GM19324 (cell line): ENCODE measurements around the gene CLNK.

Experiments used
- ATAC-seq: cut with Tn5 transposase; IDR thresholded peaks from one replicate; pipeline ENCODE4 v1.9.1; 2021; ENCODE audit warnings: mild to moderate bottlenecking, moderate library complexity; ENCODE audit not compliant: unreplicated experiment, low FRiP score

Gene CLNK

GRCh38 chr4:10529291-10530136, 155.1 kb downstream of the CLNK start:
- no peak for ATAC-seq

DNA sequence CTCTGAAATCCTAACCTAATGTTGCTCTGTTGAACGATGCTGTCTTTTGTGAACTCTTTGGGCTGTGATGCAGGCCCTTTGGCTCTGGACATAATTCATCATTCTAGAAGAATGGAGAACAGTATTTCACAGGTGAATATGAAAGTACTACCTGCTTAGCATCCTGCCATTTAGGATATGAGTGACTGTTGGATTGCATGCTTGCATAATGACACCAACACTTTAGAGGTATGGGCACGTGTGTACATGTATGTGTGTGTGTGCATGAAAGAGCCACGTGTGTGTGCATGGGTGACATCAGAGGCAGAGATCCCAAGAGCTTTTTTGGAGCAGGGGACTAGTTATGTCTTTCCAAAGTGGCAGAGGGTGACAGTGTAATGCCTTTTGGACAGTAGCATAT, 157.1 kb downstream of the CLNK start:
- no peak for ATAC-seq

GRCh38 chr4:10526429-10527222, 157.9 kb downstream of the CLNK start:
- no peak for ATAC-seq

GRCh38 chr4:10524196-10524833, 160.3 kb downstream of the CLNK start:
- no peak for ATAC-seq

DNA sequence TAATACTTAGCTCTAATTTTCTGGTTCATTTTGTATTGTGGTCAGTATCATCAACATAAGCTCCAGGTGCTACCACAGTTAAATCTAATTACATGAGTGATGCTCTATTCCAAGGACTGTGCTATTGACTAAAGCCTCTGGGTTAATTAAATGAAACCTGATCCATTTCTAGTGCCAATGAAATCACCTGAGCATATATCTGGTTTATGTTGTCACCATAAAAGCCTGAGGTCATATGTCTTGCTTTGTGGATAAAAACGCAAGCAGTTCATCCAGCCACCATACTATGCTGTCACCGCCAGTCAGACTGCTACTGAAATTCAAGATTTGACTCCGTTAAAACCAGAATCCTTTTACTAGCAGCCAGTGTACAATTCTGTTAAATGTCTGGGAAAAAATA, 163.1 kb downstream of the CLNK start:
- no peak for ATAC-seq

GRCh38 chr4:10509733-10510132, 174.8 kb downstream of the CLNK start:
- no peak for ATAC-seq

DNA sequence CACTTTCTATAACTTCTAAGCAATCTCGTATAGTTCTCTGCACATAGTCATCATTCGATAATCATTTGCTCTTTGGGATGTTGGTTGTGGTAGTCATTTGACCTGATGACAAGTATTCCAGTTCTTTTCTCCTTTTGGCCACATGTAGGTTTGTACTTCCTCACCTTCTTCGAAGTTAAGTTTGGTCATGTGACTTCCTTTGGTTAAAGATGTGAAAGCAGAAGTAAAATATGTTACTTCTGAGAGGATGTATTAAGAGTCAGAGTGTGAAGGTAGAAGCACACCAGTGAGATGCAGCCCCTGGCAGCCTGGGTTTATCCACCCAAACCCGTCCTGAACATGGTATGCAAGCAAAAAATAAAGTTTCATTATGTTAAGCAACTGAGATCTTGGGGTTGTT, 178.5 kb downstream of the CLNK start:
- ATAC-seq, result no peak

- ATAC-seq, result no peak
Observed at GRCh38 chr4:10504570-10505179, 179.9 kb downstream of the CLNK start.

- ATAC-seq, result no peak
Observed at GRCh38 chr4:10502717-10503116, 181.9 kb downstream of the CLNK start.

- no peak for ATAC-seq
Observed at GRCh38 chr4:10500776-10501175, 183.8 kb downstream of the CLNK start.

DNA sequence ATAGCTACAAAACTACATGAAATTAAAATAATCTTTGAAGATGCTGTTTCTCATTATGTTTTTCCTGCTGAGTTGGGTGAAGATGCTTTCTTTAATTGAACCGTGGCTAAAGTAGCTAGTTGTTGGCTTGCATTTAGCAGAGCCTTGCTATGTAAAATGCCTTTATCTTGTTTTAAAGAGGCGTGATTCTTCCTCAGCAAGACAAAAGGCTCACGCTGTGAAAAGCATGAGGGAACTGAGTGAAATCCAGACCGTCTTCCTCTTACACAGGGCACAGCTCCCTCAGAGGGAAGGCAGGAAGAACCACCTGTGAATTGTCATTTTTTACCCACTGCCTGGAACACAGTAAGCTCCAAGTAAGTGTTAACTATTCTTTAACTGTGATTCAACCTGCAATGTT, 188.4 kb downstream of the CLNK start:
- ATAC-seq, result no peak

- ATAC-seq, result no peak
Observed at GRCh38 chr4:10495651-10496050, 188.9 kb downstream of the CLNK start.

DNA sequence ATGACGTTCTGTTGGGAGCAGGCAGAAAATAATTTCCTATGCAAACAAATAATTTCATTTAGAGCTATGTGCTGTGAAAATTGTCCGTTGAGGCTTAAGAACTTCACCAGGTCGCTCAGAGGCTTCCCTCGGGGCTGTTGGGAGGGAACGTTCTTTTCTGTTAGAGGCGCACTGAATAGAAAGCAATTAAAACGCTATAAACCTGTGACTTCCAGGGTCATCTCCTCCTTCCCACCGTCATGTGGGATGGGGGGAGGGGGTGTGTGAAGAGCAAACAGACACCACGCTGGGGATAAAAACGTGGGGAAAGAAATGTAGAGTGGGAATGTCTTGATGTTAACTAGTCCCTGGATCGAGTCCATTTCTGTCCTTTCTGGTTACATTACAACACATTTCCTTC, 192.1 kb downstream of the CLNK start:
- no peak for ATAC-seq

DNA sequence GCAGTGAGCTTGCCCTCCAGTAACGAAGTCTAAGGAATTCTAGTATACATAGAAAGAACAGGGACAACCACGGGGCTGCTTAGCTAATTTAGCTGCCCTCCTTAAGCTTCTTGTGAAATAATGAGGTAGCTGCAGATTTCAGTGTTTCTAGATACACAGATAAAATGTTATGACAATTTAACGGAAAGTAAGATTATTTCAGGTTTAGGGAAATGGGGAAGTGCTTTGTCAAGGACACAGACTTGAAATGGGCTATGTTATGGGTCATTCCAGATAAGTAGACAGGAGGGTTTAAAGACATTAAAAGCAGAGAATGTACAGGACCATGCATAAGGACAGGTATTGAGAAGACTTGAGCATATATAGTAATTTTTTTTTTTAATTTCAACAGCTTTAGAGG, 193.2 kb downstream of the CLNK start:
- ATAC-seq, result no peak

- ATAC-seq, result no peak
Observed at GRCh38 chr4:10490996-10491395, 193.6 kb downstream of the CLNK start.

GRCh38 chr4:10482913-10483312, 201.7 kb downstream of the CLNK start:
- ATAC-seq, result no peak

DNA sequence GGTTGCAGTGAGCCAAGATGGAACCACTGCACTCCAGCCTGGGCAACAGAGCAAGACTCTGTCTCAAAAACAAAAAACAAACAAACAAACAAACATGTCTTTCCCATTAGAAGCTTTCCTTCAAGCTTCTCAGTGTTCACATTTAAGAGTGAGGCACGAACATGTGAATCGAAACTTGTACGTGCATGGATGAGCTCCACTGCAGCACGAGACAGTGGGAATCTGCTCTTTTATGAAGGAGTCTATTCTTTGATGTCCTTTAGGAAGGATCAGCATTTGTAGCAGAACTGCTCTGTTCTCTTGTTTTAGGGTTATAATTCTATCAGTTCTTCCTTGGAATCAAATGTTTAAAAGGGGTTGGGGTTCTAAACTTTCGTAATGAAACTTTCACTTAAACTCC, 204.0 kb downstream of the CLNK start:
- ATAC-seq, result no peak

DNA sequence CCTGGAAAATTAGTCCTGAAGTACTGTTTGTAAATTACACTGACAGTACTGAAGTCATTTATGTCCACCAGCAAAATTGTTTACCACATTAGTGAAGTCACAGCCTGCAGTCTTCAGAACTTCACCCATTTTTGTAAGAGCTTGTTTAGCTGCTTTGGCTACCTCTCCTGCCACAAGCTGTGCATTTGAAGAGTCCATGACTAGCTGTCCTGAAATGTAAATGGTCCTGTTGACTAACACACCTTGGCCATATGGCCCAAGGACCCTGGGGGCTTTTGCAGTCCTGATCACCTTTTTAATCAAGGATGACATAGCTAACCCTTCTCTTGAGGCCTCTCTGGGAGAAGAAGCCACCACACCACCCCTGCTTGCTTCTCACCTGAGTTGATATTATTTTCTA, 205.9 kb downstream of the CLNK start:
- no peak for ATAC-seq

DNA sequence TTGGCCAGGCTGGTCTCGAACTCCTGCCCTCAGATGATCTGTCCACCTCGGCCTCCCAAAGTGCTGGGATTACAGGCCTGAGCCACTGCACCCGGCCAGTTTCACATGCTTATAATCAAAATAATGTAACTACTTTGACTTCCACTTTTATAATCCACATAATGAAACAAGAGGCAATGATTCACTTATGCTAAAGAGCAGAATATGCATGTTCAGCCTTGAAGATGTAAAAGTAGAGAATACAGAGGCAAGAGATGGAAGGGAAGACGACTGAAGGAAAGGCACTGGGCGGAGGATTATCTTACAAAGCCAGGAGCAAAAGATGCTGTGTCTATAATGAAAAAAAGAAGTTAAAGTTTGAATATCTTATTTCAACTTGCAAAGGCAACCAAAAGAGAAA, 214.1 kb downstream of the CLNK start:
- ATAC-seq, result no peak

- ATAC-seq, result no peak
Observed at GRCh38 chr4:10466161-10466560, 218.4 kb downstream of the CLNK start.

DNA sequence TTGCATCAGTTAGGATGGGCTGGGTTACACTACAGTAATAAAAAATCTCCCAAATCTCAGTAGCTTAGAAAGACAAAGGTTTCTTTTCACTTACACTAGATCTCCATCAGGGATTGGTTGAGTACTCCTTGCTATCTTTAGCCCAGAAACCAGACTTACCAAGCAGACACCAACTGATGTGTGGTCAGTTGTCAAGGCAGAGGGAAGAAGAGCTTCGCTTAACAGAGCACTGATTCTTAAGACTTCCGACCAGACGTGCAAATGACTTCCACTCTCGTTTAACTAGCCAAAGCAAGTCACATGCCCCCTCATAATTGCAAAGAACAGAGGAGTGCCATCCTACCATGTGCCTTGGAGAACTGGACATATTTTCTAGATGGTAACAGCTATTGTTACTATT, 221.7 kb downstream of the CLNK start:
- ATAC-seq, result no peak
